Neural cell (in vitro differentiated cells): ENCODE measurements around the gene TMEM187. TPM values are rescaled to one million over a fixed set of nuclear protein-coding genes. Genes with fewer than 3 reads are reported as not detected.

Experiments
- H2AFZ ChIP-seq: fragments of 200-600, 300-800 bp; sonication (generic), shearing (Covaris generic); 2 replicates; pipeline ENCODE4 v1.6.0; 2014; ENCODE audit warnings: low read depth, mild to moderate bottlenecking, antibody characterized with exemption, low read length, moderate library complexity
- H3F3A ChIP-seq: fragments of 200-600 bp; shearing (Covaris generic); 2 replicates; pipeline ENCODE4 v1.6.1; 2016; ENCODE audit warnings: mild to moderate bottlenecking, moderate library complexity, mixed read lengths, antibody characterized with exemption, low read length; ENCODE audit not compliant: insufficient read depth, poor library complexity, severe bottlenecking
- H3K27ac ChIP-seq: fragments of 200-600, 300-800 bp; sonication (generic), shearing (Covaris generic); 2 replicates; pipeline ENCODE4 v1.5.1; 2014; ENCODE audit warnings: mild to moderate bottlenecking, low read length, moderate library complexity
- H3K27me3 ChIP-seq: fragments of 300-800, 200-600 bp; sonication (generic), shearing (Covaris generic); 2 replicates; pipeline ENCODE4 v1.6.0; 2014; ENCODE audit warnings: mild to moderate bottlenecking, low read depth, low read length, moderate library complexity; ENCODE audit not compliant: insufficient read depth
- H3K36me3 ChIP-seq: fragments of 300-800, 200-600 bp; sonication (generic), shearing (Covaris generic); 2 replicates; pipeline ENCODE4 v1.5.1; 2014; ENCODE audit warnings: mild to moderate bottlenecking, antibody characterized with exemption, low read length, moderate library complexity; ENCODE audit not compliant: insufficient read depth
- H3K4me2 ChIP-seq: fragments of 300-800, 200-600 bp; sonication (generic), shearing (Covaris generic); 2 replicates; pipeline ENCODE4 v1.6.0; 2014; ENCODE audit warnings: mild to moderate bottlenecking, low read length
- H3K4me3 ChIP-seq: fragments of 300-800, 200-600 bp; sonication (generic), shearing (Covaris generic); 2 replicates; pipeline ENCODE4 v1.5.1; 2014; ENCODE audit warnings: mild to moderate bottlenecking, low read length, moderate library complexity
- H3K79me2 ChIP-seq: fragments of 200-600 bp; shearing (Covaris generic); replicated peaks from 2 replicates; pipeline ENCODE4 v1.6.0; 2014; ENCODE audit warnings: mild to moderate bottlenecking, low read length, moderate library complexity; ENCODE audit not compliant: insufficient read depth
- H3K9ac ChIP-seq: fragments of 300-800, 200-600 bp; sonication (generic), shearing (Covaris generic); 2 replicates; pipeline ENCODE4 v1.6.1; 2016; ENCODE audit warnings: mild to moderate bottlenecking, low read length, mixed read lengths
- H3K9me2 ChIP-seq: fragments of 200-600 bp; shearing (Covaris generic); 2 replicates; pipeline ENCODE4 v1.6.1; 2016; ENCODE audit warnings: mild to moderate bottlenecking, low read length, mixed read lengths; ENCODE audit not compliant: insufficient read depth
- H3K9me3 ChIP-seq: fragments of 200-600, 300-800 bp; sonication (generic), shearing (Covaris generic); 2 replicates; pipeline ENCODE4 v1.6.1; 2016; ENCODE audit warnings: mild to moderate bottlenecking, mixed run types, low read length, moderate library complexity, mixed read lengths
- H4K20me1 ChIP-seq: fragments of 200-600 bp; shearing (Covaris generic); 2 replicates; pipeline ENCODE4 v1.6.1; 2016; ENCODE audit warnings: mild to moderate bottlenecking, mixed run types; ENCODE audit not compliant: insufficient read depth
- CTCF ChIP-seq: fragments of 450-650 bp; IDR thresholded peaks from 2 replicates; pipeline ENCODE4 v1.5.1; 2014; ENCODE audit warnings: antibody characterized with exemption, mild to moderate bottlenecking, moderate library complexity; ENCODE audit not compliant: poor library complexity, severe bottlenecking
- EP300 ChIP-seq: fragments of 450-650 bp; conservative IDR thresholded peaks from 2 replicates; pipeline ENCODE4 v1.6.1; 2014; ENCODE audit warnings: antibody characterized with exemption, mild to moderate bottlenecking, moderate library complexity; ENCODE audit not compliant: poor library complexity, severe bottlenecking
- EZH2 ChIP-seq: fragments of 200-600, 300-800 bp; shearing (Covaris generic), sonication (generic); IDR thresholded peaks from 2 replicates; pipeline ENCODE4 v1.6.1; 2014; ENCODE audit warnings: antibody characterized with exemption, low read length, borderline replicate concordance, mild to moderate bottlenecking; ENCODE audit not compliant: insufficient read depth, poor library complexity, severe bottlenecking
- MXI1 ChIP-seq: fragments of 450-650 bp; conservative IDR thresholded peaks from 2 replicates; pipeline ENCODE4 v1.6.1; 2014; ENCODE audit warnings: antibody characterized with exemption, mild to moderate bottlenecking; ENCODE audit not compliant: poor library complexity, severe bottlenecking
- POLR2AphosphoS5 ChIP-seq: IDR thresholded peaks from 2 replicates; pipeline ENCODE4 v1.6.1; 2012
- RAD21 ChIP-seq: fragments of 450-650 bp; conservative IDR thresholded peaks from 2 replicates; pipeline ENCODE4 v1.6.1; 2014; ENCODE audit warnings: antibody characterized with exemption, mild to moderate bottlenecking, moderate library complexity
- REST ChIP-seq: IDR thresholded peaks from 2 replicates; pipeline ENCODE4 v1.6.1; 2012; ENCODE audit warnings: borderline replicate concordance
- SMC3 ChIP-seq: fragments of 450-650 bp; conservative IDR thresholded peaks from 2 replicates; pipeline ENCODE4 v1.6.1; 2014; ENCODE audit warnings: antibody characterized with exemption, mild to moderate bottlenecking, moderate library complexity; ENCODE audit not compliant: poor library complexity
- TAF1 ChIP-seq: IDR thresholded peaks from 2 replicates; pipeline ENCODE4 v1.6.1; 2012; ENCODE audit warnings: low read depth
- polyA plus RNA-seq: library from polyadenylated mRNA; depleted of rRNA; stranded (reverse); fragments of >200 nt; gene quantifications from 2 replicates; pipeline ENCODE4 v1.2.3, GENCODE V29; 2014

The TMEM187 gene
- polyA plus RNA-seq, 1 donor from 2014 or later, result 5.2 TPM

DNA sequence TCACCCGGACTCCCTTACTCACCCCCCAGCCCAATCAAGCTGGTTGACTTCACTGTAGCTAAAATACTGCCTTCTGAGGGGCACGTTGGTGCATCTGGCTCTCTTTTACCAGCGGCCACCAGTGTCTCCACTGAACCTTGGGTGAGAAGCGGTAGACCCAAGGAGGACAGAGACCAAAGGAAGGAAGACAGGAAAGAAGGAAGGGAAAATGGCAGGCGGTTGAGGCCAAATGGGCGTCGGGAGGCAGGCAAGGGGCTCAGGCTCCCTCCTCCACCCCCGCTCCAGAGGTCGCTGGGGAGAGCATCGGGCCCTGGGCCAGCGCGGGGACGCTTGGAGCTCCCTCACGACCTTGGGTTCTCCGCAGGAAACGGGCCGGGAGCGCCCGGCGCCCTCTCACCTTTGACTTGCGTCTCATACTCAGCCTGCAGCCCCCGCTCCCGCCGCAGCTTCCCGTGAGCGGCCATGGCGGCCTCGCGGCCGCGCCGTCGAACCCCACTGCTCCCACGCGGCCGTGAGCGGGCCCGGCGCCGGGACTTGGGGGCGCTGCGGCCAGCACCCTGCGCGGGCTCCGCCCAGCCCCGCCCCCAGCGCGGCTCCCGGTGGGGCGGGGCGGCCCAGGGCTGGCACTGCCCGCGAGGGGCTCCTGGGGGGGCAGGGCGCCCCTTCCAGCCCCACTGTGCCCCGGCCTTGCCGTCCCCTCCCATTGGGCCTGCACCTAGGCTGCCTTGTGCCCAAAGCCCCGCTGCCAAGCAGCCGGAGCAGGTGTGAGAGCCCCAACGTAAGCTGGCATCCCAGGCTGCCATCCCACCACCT lies 46.6 kb upstream of the TMEM187 start, which contains the start of gene ARHGAP4:
Gene ARHGAP4, minus strand, starts transcription at position 526 of the 813 bp plus-strand sequence. Its CDS starts 62 bp downstream, at position 464.
- peak within 1 kb of the TSS; percentile 71 for H3K4me3 ChIP-seq
- no peaks in the 10 kb centered on the region for H3K9me2 ChIP-seq
- H3F3A ChIP-seq, result no peaks in the 10 kb centered on the region
- H3K9ac ChIP-seq, result peak within 1 kb of the TSS; percentile 92
- H2AFZ ChIP-seq, result no peak within 1 kb of the TSS
- H3K4me2 ChIP-seq, result no peak within 1 kb of the TSS
- TF ChIP-seq POLR2AphosphoS5 (no peak), REST (no peak), EP300 (no peak), SMC3 (no peak), MXI1 (no peak), CTCF (no peak), RAD21 (no peak), EZH2 (no peak), TAF1 (no peak)
- H3K9me3 ChIP-seq, result no peaks in the 10 kb centered on the region
- no peaks in the 10 kb centered on the region for H3K79me2 ChIP-seq
- no peaks in the 10 kb centered on the region for H3K36me3 ChIP-seq
- no peaks in the 10 kb centered on the region for H4K20me1 ChIP-seq
- peak within 1 kb of the TSS; percentile 94 for H3K27ac ChIP-seq
- H3K27me3 ChIP-seq, result no peaks in the 10 kb centered on the region

DNA sequence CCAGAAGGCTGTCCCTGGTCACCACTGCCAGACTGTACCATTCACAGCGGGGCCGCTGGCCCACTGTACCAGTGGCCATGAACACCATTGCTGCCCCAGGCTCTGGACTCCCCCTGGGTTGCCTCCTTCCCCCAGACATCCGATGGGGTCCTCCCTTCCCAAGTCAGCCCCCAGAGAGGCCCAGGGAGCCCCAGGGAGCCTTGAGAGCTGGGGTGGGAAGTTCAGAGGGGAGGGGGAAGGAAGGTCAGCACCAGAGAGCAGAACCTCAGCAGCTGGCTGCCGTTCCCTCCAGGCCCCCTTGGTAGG lies 46.0 kb upstream of the TMEM187 start:
- H3K27me3 ChIP-seq, result no peaks in the 10 kb centered on the region
- no peaks in the 10 kb centered on the region for H3F3A ChIP-seq
- TF ChIP-seq RAD21, result no peak
- TF ChIP-seq MXI1, result no peak
- no peak for TF ChIP-seq CTCF
- TF ChIP-seq EZH2, result no peak
- no peak for TF ChIP-seq TAF1
- no peak for TF ChIP-seq EP300
- no peak for TF ChIP-seq SMC3
- TF ChIP-seq POLR2AphosphoS5, result no peak
- no peak for TF ChIP-seq REST
- H3K9me2 ChIP-seq, result no peaks in the 10 kb centered on the region
- no peaks in the 10 kb centered on the region for H3K9me3 ChIP-seq
- no peaks in the 10 kb centered on the region for H3K79me2 ChIP-seq
- peak overlapping the region; percentile 92 for H3K9ac ChIP-seq
- H3K36me3 ChIP-seq, result no peaks in the 10 kb centered on the region
- H3K4me2 ChIP-seq, result no peak overlapping the region
- peak overlapping the region; percentile 94 for H3K27ac ChIP-seq
- H4K20me1 ChIP-seq, result no peaks in the 10 kb centered on the region
- no peak overlapping the region for H2AFZ ChIP-seq
- peak overlapping the region; percentile 71 for H3K4me3 ChIP-seq
